Endometrium (tissue), 2 donors: ENCODE data around the gene NPHP4.

Experiments
- FAIRE-seq: peaks from 2 replicates; lab custom pipeline; 2012; peaks lifted over from hg19 to GRCh38; lab: Jason Lieb, UNC
- donor health status: control.
- donor health status: control.

Gene NPHP4

GRCh38 chr1:5877683-5878530 is 114.3 kb downstream of the NPHP4 start:
- FAIRE-seq = no peak

- FAIRE-seq = no peak
Measured at GRCh38 chr1:5877001-5877400, 115.2 kb downstream of the NPHP4 start.

- FAIRE-seq = no peak
Measured at GRCh38 chr1:5876094-5876650, 116.1 kb downstream of the NPHP4 start.

- no peak for FAIRE-seq
Measured at GRCh38 chr1:5875345-5875910, 116.8 kb downstream of the NPHP4 start.

GRCh38 chr1:5874416-5875110 is 117.7 kb downstream of the NPHP4 start:
- no peak for FAIRE-seq

- no peak for FAIRE-seq
Measured at GRCh38 chr1:5873556-5873955, 118.7 kb downstream of the NPHP4 start.

- no peak for FAIRE-seq
Measured at GRCh38 chr1:5872886-5873285, 119.3 kb downstream of the NPHP4 start.

GRCh38 chr1:5868931-5869500 is 123.2 kb downstream of the NPHP4 start:
- no peak for FAIRE-seq

GRCh38 chr1:5865774-5866173 is 126.5 kb downstream of the NPHP4 start:
- no peak for FAIRE-seq

- FAIRE-seq = no peak
Measured at GRCh38 chr1:5865056-5865455, 127.2 kb downstream of the NPHP4 start.

GRCh38 chr1:5864256-5864655 is 128.0 kb downstream of the NPHP4 start:
- no peak for FAIRE-seq

- FAIRE-seq = no peak
Measured at GRCh38 chr1:5863238-5863637, 129.0 kb downstream of the NPHP4 start.

GRCh38 chr1:5861871-5862825 is 130.1 kb downstream of the NPHP4 start:
- no peak for FAIRE-seq

GRCh38 chr1:5860277-5860676 is 131.9 kb downstream of the NPHP4 start:
- FAIRE-seq = no peak

- no peak for FAIRE-seq
Measured at GRCh38 chr1:5859766-5860165, 132.5 kb downstream of the NPHP4 start.

GRCh38 chr1:5858844-5859407 is 133.3 kb downstream of the NPHP4 start:
- FAIRE-seq = no peak

- no peak for FAIRE-seq
Measured at GRCh38 chr1:5858246-5858645, 134.0 kb downstream of the NPHP4 start.

GRCh38 chr1:5857508-5858090 is 134.6 kb downstream of the NPHP4 start:
- no peak for FAIRE-seq

GRCh38 chr1:5857011-5857410 is 135.2 kb downstream of the NPHP4 start:
- no peak for FAIRE-seq

GRCh38 chr1:5856246-5856815 is 135.9 kb downstream of the NPHP4 start:
- no peak for FAIRE-seq
